ENCODE measurements around the gene EHMT1.

GRCh38 chr9:137791947-137792346 is 173.1 kb downstream of the EHMT1 start:
- TF ChIP-seq POLR2A (IDR thresholded peaks at IDR 0.05) (no peak), CTCF (IDR thresholded peaks at IDR 0.05) (no peak), EP300 (IDR thresholded peaks at IDR 0.05) (no peak)
